IMR-90 (cell line): ENCODE measurements around the gene GDNF. TPM values are rescaled to one million over a fixed set of nuclear protein-coding genes. Genes with fewer than 3 reads are reported as not detected.
A peak's percentile ranks its signal among the peaks of the same experiment; 100 is the strongest.

Source experiments
- ATAC-seq: fragments of 200-7000 bp; cut with Tn5 transposase; 2 replicates; pipeline ENCODE4 v1.9.1; 2020; ENCODE audit warnings: low read depth, mild to moderate bottlenecking, moderate library complexity
- BruUV-seq: library from RNA; stranded (reverse); fragments of 400-500 nt; replicated peaks from 2 replicates; lab custom pipeline; 2021; lab: Mats Ljungman, UMichigan
- CTCF ChIA-PET: fragments of 300-600 bp; formaldehyde crosslinking; extraction: SDS; loops from one replicate; lab custom pipeline; 2021; ENCODE audit warnings: antibody characterized with exemption; lab: Yijun Ruan, JAX
- POLR2A ChIA-PET: fragments of 300-600 bp; sonication (Branson Sonifier 250); formaldehyde crosslinking; loops from one replicate; lab custom pipeline; 2022; ENCODE audit warnings: antibody characterized with exemption; ENCODE audit not compliant: unreplicated experiment; lab: Charles Lee
- DNase-seq: peaks from one replicate; pipeline ENCODE4 v3.0.0; 2013
- H2AFZ ChIP-seq: replicated peaks from 2 replicates; pipeline ENCODE3; 2013; ENCODE audit warnings: low read length, mild to moderate bottlenecking; ENCODE audit not compliant: poor library complexity
- H2AK5ac ChIP-seq: 2 replicates; pipeline ENCODE4 v1.6.1; 2013; ENCODE audit warnings: low read depth, low read length, inconsistent platforms
- H2AK9ac ChIP-seq: replicated peaks from 2 replicates; pipeline ENCODE3; 2013; ENCODE audit warnings: mild to moderate bottlenecking, low read depth, low read length, moderate library complexity; ENCODE audit not compliant: poor library complexity
- H2BK120ac ChIP-seq: 2 replicates; pipeline ENCODE4 v1.6.1; 2013; ENCODE audit warnings: low read depth, low read length, inconsistent platforms
- H2BK15ac ChIP-seq: 3 replicates; pipeline ENCODE4 v1.6.1; 2013; ENCODE audit warnings: low read depth, low read length, inconsistent platforms
- H2BK20ac ChIP-seq: 2 replicates; pipeline ENCODE4 v1.6.1; 2013; ENCODE audit warnings: low read depth, mild to moderate bottlenecking, inconsistent platforms, low read length, moderate library complexity
- H2BK5ac ChIP-seq: 2 replicates; pipeline ENCODE4 v1.6.1; 2013; ENCODE audit warnings: mild to moderate bottlenecking, low read depth, low read length, inconsistent platforms; ENCODE audit not compliant: poor library complexity, severe bottlenecking
- H3K14ac ChIP-seq: replicated peaks from 2 replicates; pipeline ENCODE4 v1.6.1; 2013; ENCODE audit warnings: low read depth, low read length, inconsistent platforms
- H3K18ac ChIP-seq: 2 replicates; pipeline ENCODE4 v1.6.1; 2013; ENCODE audit warnings: low read depth, low read length, control low read depth
- H3K23ac ChIP-seq: 2 replicates; pipeline ENCODE4 v1.6.1; 2013; ENCODE audit warnings: low read depth, low read length, inconsistent platforms
- H3K27ac ChIP-seq: 2 replicates; pipeline ENCODE4 v1.5.1; 2013; ENCODE audit warnings: mild to moderate bottlenecking, control low read depth, low read length; ENCODE audit not compliant: insufficient read depth
- H3K27me3 ChIP-seq: 2 replicates; pipeline ENCODE4 v1.6.1; 2013; ENCODE audit warnings: low read length; ENCODE audit not compliant: control insufficient read depth, insufficient read depth
- H3K36me3 ChIP-seq: 2 replicates; pipeline ENCODE4 v1.6.1; 2013; ENCODE audit warnings: low read length, mixed read lengths; ENCODE audit not compliant: control insufficient read depth, insufficient read depth
- H3K4ac ChIP-seq: 2 replicates; pipeline ENCODE4 v1.6.1; 2013; ENCODE audit warnings: low read depth, low read length, inconsistent platforms
- H3K4me1 ChIP-seq: 2 replicates; pipeline ENCODE4 v1.6.1; 2013; ENCODE audit warnings: low read length, mixed read lengths; ENCODE audit not compliant: control insufficient read depth, insufficient read depth
- H3K4me2 ChIP-seq: 2 replicates; pipeline ENCODE4 v1.6.1; 2013; ENCODE audit warnings: low read depth, mild to moderate bottlenecking, control low read depth, low read length, moderate library complexity
- H3K4me3 ChIP-seq: 2 replicates; pipeline ENCODE4 v1.5.1; 2013; ENCODE audit warnings: low read depth, mild to moderate bottlenecking, control low read depth, low read length, moderate library complexity; ENCODE audit not compliant: insufficient read depth
- H3K56ac ChIP-seq: 2 replicates; pipeline ENCODE4 v1.6.1; 2013; ENCODE audit warnings: low read length, inconsistent platforms; ENCODE audit not compliant: insufficient read depth; ENCODE audit errors: extremely low read depth
- H3K79me1 ChIP-seq, 2 experiments: 2 replicates each; pipeline ENCODE4 v1.6.1; 2013; ENCODE audit warnings: low read length in 2 of 2, inconsistent platforms in 1 of 2, low read depth in 1 of 2
- H3K9ac ChIP-seq: 2 replicates; pipeline ENCODE4 v1.6.1; 2013; ENCODE audit warnings: low read depth, low read length, control low read depth
- H3K9me1 ChIP-seq: 2 replicates; pipeline ENCODE4 v1.6.1; 2013; ENCODE audit warnings: low read length, inconsistent platforms; ENCODE audit not compliant: insufficient read depth
- H3K9me3 ChIP-seq: 2 replicates; pipeline ENCODE4 v1.6.1; 2013; ENCODE audit warnings: low read length; ENCODE audit not compliant: control insufficient read depth, insufficient read depth
- H4K20me1 ChIP-seq: 2 replicates; pipeline ENCODE4 v1.6.1; 2013; ENCODE audit warnings: low read length, inconsistent platforms; ENCODE audit not compliant: insufficient read depth
- H4K5ac ChIP-seq: 2 replicates; pipeline ENCODE4 v1.6.1; 2013; ENCODE audit warnings: mild to moderate bottlenecking, low read depth, low read length, control low read depth
- H4K8ac ChIP-seq, 2 experiments: 2 replicates each; pipeline ENCODE4 v1.6.1; 2013; ENCODE audit warnings: low read depth in 2 of 2, low read length in 2 of 2, control low read depth in 1 of 2, inconsistent platforms in 1 of 2
- H4K91ac ChIP-seq: 2 replicates; pipeline ENCODE4 v1.6.1; 2013; ENCODE audit warnings: low read depth, low read length, inconsistent platforms; ENCODE audit not compliant: insufficient read depth
- BHLHE40 ChIP-seq: fragments of 150-350 bp; IDR thresholded peaks from 2 replicates; pipeline ENCODE4 v1.6.1; 2016; ENCODE audit warnings: mild to moderate bottlenecking, low read depth, low read length
- CEBPB ChIP-seq: IDR thresholded peaks from 2 replicates; pipeline ENCODE4 v1.6.1; 2012; ENCODE audit warnings: low read depth, low read length, improper control_type of control experiment
- CTCF ChIP-seq: conservative IDR thresholded peaks from 2 replicates; pipeline ENCODE4 v1.5.1; 2012; ENCODE audit warnings: mild to moderate bottlenecking, low read depth, low read length, improper control_type of control experiment
- ELK1 ChIP-seq: fragments of 150-350 bp; IDR thresholded peaks from 2 replicates; pipeline ENCODE4 v1.6.1; 2016; ENCODE audit warnings: low read depth, mild to moderate bottlenecking, low read length, moderate library complexity, borderline replicate concordance
- FOS ChIP-seq: fragments of 150-350 bp; IDR thresholded peaks from 2 replicates; pipeline ENCODE4 v1.6.1; 2016; ENCODE audit warnings: low read depth, low read length
- MAFK ChIP-seq: IDR thresholded peaks from 2 replicates; pipeline ENCODE4 v1.6.1; 2012; ENCODE audit warnings: low read depth, low read length, improper control_type of control experiment
- MAZ ChIP-seq: IDR thresholded peaks from 2 replicates; pipeline ENCODE4 v1.6.1; 2012; ENCODE audit warnings: low read depth, mild to moderate bottlenecking, low read length, improper control_type of control experiment, moderate library complexity, borderline replicate concordance
- MXI1 ChIP-seq: IDR thresholded peaks from 2 replicates; pipeline ENCODE4 v1.6.1; 2012; ENCODE audit warnings: low read depth, mild to moderate bottlenecking, low read length, moderate library complexity, borderline replicate concordance
- NFE2L2 ChIP-seq: fragments of 150-350 bp; IDR thresholded peaks from 2 replicates; pipeline ENCODE4 v1.6.1; 2016; ENCODE audit warnings: low read depth, mild to moderate bottlenecking, low read length
- POLR2A ChIP-seq: IDR thresholded peaks from 2 replicates; pipeline ENCODE4 v1.6.1; 2012; ENCODE audit warnings: mild to moderate bottlenecking, low read depth, low read length
- RAD21 ChIP-seq: IDR thresholded peaks from 2 replicates; pipeline ENCODE4 v1.6.1; 2012; ENCODE audit warnings: low read length, improper control_type of control experiment
- RCOR1 ChIP-seq: IDR thresholded peaks from 2 replicates; pipeline ENCODE4 v1.6.1; 2012; ENCODE audit warnings: mild to moderate bottlenecking, low read length, improper control_type of control experiment; ENCODE audit not compliant: insufficient replicate concordance
- RFX5 ChIP-seq: IDR thresholded peaks from 2 replicates; pipeline ENCODE4 v1.8.0; 2012; ENCODE audit warnings: low read depth, mild to moderate bottlenecking, low read length, moderate library complexity
- SMC3 ChIP-seq: fragments of 150-350 bp; IDR thresholded peaks from 2 replicates; pipeline ENCODE4 v1.6.1; 2016; ENCODE audit warnings: low read depth, mild to moderate bottlenecking, antibody characterized with exemption, low read length, moderate library complexity
- USF2 ChIP-seq: fragments of 150-350 bp; IDR thresholded peaks from 2 replicates; pipeline ENCODE4 v1.6.1; 2017; ENCODE audit warnings: mild to moderate bottlenecking, antibody characterized with exemption, low read length, low read depth
- WGBS, 2 experiments: methylation state at CpG; one replicate each; pipeline versions ENCODE4 v1.1.5 to v1.1.7; 2013; ENCODE audit warnings: missing lambda C conversion rate in 2 of 2; ENCODE audit not compliant: insufficient read length in 1 of 2; ENCODE audit errors: extremely low coverage in 2 of 2; 5-methylcytosine and 5-hydroxymethylcytosine counted together
- dilution Hi-C: fragments of 300-500 bp; cut with HindIII; formaldehyde crosslinking; loops from one replicate; pipeline ENCODE4 v1.14.3; 2018; ENCODE audit warnings: low sequenced_read_pairs; ENCODE audit not compliant: unreplicated experiment
- in situ Hi-C: fragments of 300-500 bp; cut with MboI; formaldehyde crosslinking; loops from 3 replicates; pipeline ENCODE4 v1.14.3; 2019; ENCODE audit warnings: low sequenced_read_pairs, inconsistent platforms, mixed read lengths
- intact Hi-C: fragments of 100-400 bp; cut with micrococcal nuclease; formaldehyde crosslinking; loops from 2 replicates; pipeline ENCODE4 v1.10.0; 2022
- polyA plus RNA-seq, 3 experiments: library from polyadenylated mRNA; depleted of rRNA; stranded (reverse); fragments of >200 nt; gene quantifications; 2 replicates each; pipeline ENCODE4 v1.2.3, GENCODE V29; 2012; ENCODE audit warnings: low replicate concordance in 1 of 3
- total RNA-seq: library from RNA; depleted of rRNA; stranded (reverse); fragments of >200 nt; gene quantifications from 2 replicates; pipeline ENCODE4 v1.2.3, GENCODE V29; 2012

The GDNF gene
- total and polyA plus RNA-seq, 2 of the 4 experiments (the other 2 are of a cell fraction), result 0.18 to 0.82 TPM

GRCh38 chr5:37836235-37836591 lies 3.6 kb downstream of the GDNF start:
- Histone ChIP-seq H4K91ac (no peak overlapping the region), H2AFZ (peak overlapping the region; percentile 90), H3K36me3 (no peaks in the 10 kb centered on the region), H3K27ac (no peak overlapping the region), H2BK20ac (peak overlapping the region; percentile 47; the same call in 1 of the 2 replicates), H3K27me3 (peaks cover 16% of the 10 kb centered on the region; the same call in 1 of the 2 replicates), H4K5ac (no peak overlapping the region), H2AK5ac (no peak overlapping the region), H2AK9ac (peak overlapping the region; percentile 80), H3K56ac (no peak overlapping the region), H3K9me1 (peaks cover 6% of the 10 kb centered on the region; the same call in 1 of the 2 replicates), H3K9ac (no peak overlapping the region), H3K23ac (peak overlapping the region; percentile 75), H3K4me2 (peak overlapping the region; percentile 83), H3K14ac (peak overlapping the region; percentile 72; the same call in 1 of the 2 replicates), H3K9me3 (no peaks in the 10 kb centered on the region), H2BK5ac (no peak overlapping the region), H2BK15ac (no peak overlapping the region), H3K79me1 (0 out of 4 replicates have a peak, but pooled peaks cover 0 to 5% of the 10 kb centered on the region in 2 experiments), H2BK120ac (no peak overlapping the region), H4K8ac (0 out of 4 replicates have a peak overlapping the region, but pooled peaks of 1 of the 2 experiments have one; percentile 38), H3K4me1 (peaks cover 8% of the 10 kb centered on the region), H3K4me3 (peak overlapping the region; percentile 40), H3K4ac (0 out of 2 replicates have a peak overlapping the region, but pooled peaks have one; percentile 45), H4K20me1 (peaks cover 9% of the 10 kb centered on the region; the same call in 1 of the 2 replicates), H3K18ac (no peak overlapping the region)
- dilution Hi-C loops, result no loop called here
- DNase-seq (no peak), ATAC-seq (no peak)
- intact Hi-C loops, result loop anchor here (5.0 to 10.0 kb wide), 3 partner anchors 64 to 221 kb away; no protein-coding TSS in a partner anchor
- BruUV-seq, result no TSS peak
- in situ Hi-C loops, result loop anchor here (5.0 kb wide), 1 partner anchor 356 kb away; no protein-coding TSS in a partner anchor
- ChIA-PET POLR2A (interaction anchor here (0.5 to 0.7 kb wide), 4 partner anchors 69 to 458 kb away, joined by 3 to 14 read pairs (median 4); no protein-coding TSS in a partner anchor), CTCF (interaction anchor here (0.6 to 1.4 kb wide), 10 partner anchors 11 to 439 kb away, joined by 3 to 19 read pairs (median 3); no protein-coding TSS in a partner anchor)
- 12% methylated on average over 8 of the region's 16 CpGs; no CpG with 5 or more reads in 1 of the 2 experiments for WGBS, 2 experiments
- TF ChIP-seq POLR2A, result no peak
- TF ChIP-seq CEBPB, result no peak
- no peak for TF ChIP-seq MXI1
- TF ChIP-seq FOS, result no peak
- TF ChIP-seq NFE2L2, result no peak
- no peak for TF ChIP-seq CTCF
- no peak for TF ChIP-seq RAD21
- no peak for TF ChIP-seq USF2
- no peak for TF ChIP-seq RCOR1
- no peak for TF ChIP-seq ELK1
- TF ChIP-seq BHLHE40, result no peak
- no peak for TF ChIP-seq RFX5
- no peak for TF ChIP-seq MAFK
- TF ChIP-seq SMC3, result no peak
- TF ChIP-seq MAZ, result no peak
